Kidney (tissue), 14 donors: ENCODE results near the gene NUP62. TPM values are rescaled to one million over a fixed set of nuclear protein-coding genes. Genes with fewer than 3 reads are reported as not detected.

Experiments used
- DNase-seq, 5 donors: peaks; one replicate each; pipeline ENCODE4 v3.0.0-alpha.2; 2013 to 2020
- FAIRE-seq: peaks from 2 replicates; lab custom pipeline; 2012; peaks lifted over from hg19 to GRCh38; lab: Jason Lieb, UNC
- H3K27ac ChIP-seq, 2 donors: one replicate each; pipeline ENCODE4 v1.7.0; 2013; ENCODE audit warnings: low read depth in 2 of 2, low read length in 2 of 2, inconsistent platforms in 1 of 2
- H3K27me3 ChIP-seq: one replicate; pipeline ENCODE4 v1.7.1; 2013; ENCODE audit warnings: low read length, inconsistent platforms; ENCODE audit not compliant: control insufficient read depth, insufficient read depth
- H3K36me3 ChIP-seq, 3 donors: one replicate each; pipeline versions ENCODE4 v1.7.0 to v1.7.1; 2013; ENCODE audit warnings: low read length in 3 of 3, control low read depth in 1 of 3, inconsistent platforms in 1 of 3; ENCODE audit not compliant: insufficient read depth in 3 of 3, control insufficient read depth in 2 of 3
- H3K4me1 ChIP-seq, 3 donors: one replicate each; pipeline versions ENCODE4 v1.7.0 to v1.7.1; 2013; ENCODE audit warnings: low read length in 3 of 3, inconsistent platforms in 1 of 3, low read depth in 1 of 3; ENCODE audit not compliant: control insufficient read depth in 2 of 3, insufficient read depth in 2 of 3
- H3K4me3 ChIP-seq, 3 donors: one replicate each; pipeline versions ENCODE4 v1.7.0 to v1.8.1; 2013; ENCODE audit warnings: low read length in 3 of 3, control low read depth in 1 of 3, inconsistent platforms in 1 of 3
- H3K9ac ChIP-seq, 3 donors: one replicate each; pipeline versions ENCODE4 v1.7.0 to v1.7.1; 2013; ENCODE audit warnings: low read length in 3 of 3, control low read depth in 1 of 3, inconsistent platforms in 1 of 3
- H3K9me3 ChIP-seq, 3 donors: one replicate each; pipeline versions ENCODE4 v1.7.0 to v1.7.1; 2013; ENCODE audit warnings: low read length in 3 of 3, control low read depth in 1 of 3, inconsistent platforms in 1 of 3; ENCODE audit not compliant: control insufficient read depth in 2 of 3, insufficient read depth in 1 of 3
- CTCF ChIP-seq: IDR thresholded peaks from 3 replicates; pipeline ENCODE4 v1.5.1; 2012; ENCODE audit warnings: mild to moderate bottlenecking, moderate library complexity, borderline replicate concordance; ENCODE audit not compliant: insufficient read depth; ENCODE audit errors: extremely low read depth
- intact Hi-C: fragments of 100-400 bp; cut with DNase I; formaldehyde crosslinking; loops from one replicate; pipeline ENCODE4 v1.11.1; 2022
- polyA plus RNA-seq: library from polyadenylated mRNA; stranded (reverse); fragments of 350-450 nt; fragmentation: Illumina TruSeq; extraction: RNeasy Lipid Tissue Mini Kit (QIAGEN cat#74804); gene quantifications from one replicate; pipeline ENCODE4 v1.2.3, GENCODE V29; 2014; ENCODE audit warnings: low read depth, low replicate concordance; ENCODE audit not compliant: insufficient read depth
- total RNA-seq: library from RNA; stranded (reverse); fragmentation: NEBNext Ultra II Directional; extraction: Animal tissue kit (Norgen Biotek cat#: 25700); gene quantifications from one replicate; pipeline ENCODE4 v1.2.1, GENCODE V29; 2021
- donor health status: control.
- donor health status: control.
- donor health status: control.
- donor health status: control.
- donor health status: control.
- donor health status: DM: yes; HTN: yes; CAD: no.
- donor health status: Normal renal cell carcinoma (clear cell type).

NUP62 gene
- total and polyA plus RNA-seq, 2 donors from 2014 or later, result 17.1 to 39.0 TPM

GRCh38 chr19:49861107-49861506, 68.2 kb downstream of the NUP62 start:
- peaks cover 6 to 35% (median 14%) of the 10 kb centered on the region in 3 donors for H3K36me3 ChIP-seq
- no peak overlapping the region for H3K4me3 ChIP-seq
- no peak for TF ChIP-seq CTCF

GRCh38 chr19:49860336-49861102, 68.8 kb downstream of the NUP62 start:
- Histone ChIP-seq H3K9ac (no peak overlapping the region), H3K4me1 (peaks cover 0 to 3% (median 0%) of the 10 kb centered on the region in 3 donors), H3K27me3 (no peaks in the 10 kb centered on the region), H3K9me3 (no peaks in the 10 kb centered on the region), H3K4me3 (no peak overlapping the region), H3K27ac (no peak overlapping the region), H3K36me3 (peaks cover 6 to 37% (median 14%) of the 10 kb centered on the region in 3 donors)
- TF ChIP-seq CTCF, result no peak
- intact Hi-C loops, result no loop called here
- no peak for FAIRE-seq
- DNase-seq, result peak in 1 of 5 donors; percentile 66

More at GRCh38 chr19:49861107-49861506, 68.2 kb downstream of the NUP62 start:
- no peaks in the 10 kb centered on the region for H3K27me3 ChIP-seq
- intact Hi-C loops, result no loop called here
- no peak for FAIRE-seq
- no peak overlapping the region for H3K27ac ChIP-seq
- DNase-seq, result peak; percentile 49 to 84 (median 67)
- no peak overlapping the region for H3K9ac ChIP-seq
- no peaks in the 10 kb centered on the region for H3K9me3 ChIP-seq
- H3K4me1 ChIP-seq, result peaks cover 0 to 7% (median 1%) of the 10 kb centered on the region in 3 donors

GRCh38 chr19:49859682-49860335, 69.5 kb downstream of the NUP62 start:
- Histone ChIP-seq H3K9ac (no peak overlapping the region), H3K4me1 (peaks cover 0 to under 1% (median 0%) of the 10 kb centered on the region in 3 donors), H3K4me3 (no peak overlapping the region), H3K36me3 (peaks cover 6 to 41% (median 18%) of the 10 kb centered on the region in 3 donors), H3K27me3 (no peaks in the 10 kb centered on the region), H3K27ac (no peak overlapping the region), H3K9me3 (no peaks in the 10 kb centered on the region)
- intact Hi-C loops, result no loop called here
- no peak for TF ChIP-seq CTCF
- FAIRE-seq (no peak), DNase-seq (peak in 1 of 5 donors; percentile 41)
